Measurements from ENCODE around the gene SLFN11.
A peak's percentile ranks its signal among the peaks of the same experiment; 100 is the strongest.
"Not testable (repeated sequence)": the region's sequence is repeated elsewhere in the genome, so short reads cannot be mapped to it uniquely, and the experiment has no call there.

SLFN11 gene, protein sequence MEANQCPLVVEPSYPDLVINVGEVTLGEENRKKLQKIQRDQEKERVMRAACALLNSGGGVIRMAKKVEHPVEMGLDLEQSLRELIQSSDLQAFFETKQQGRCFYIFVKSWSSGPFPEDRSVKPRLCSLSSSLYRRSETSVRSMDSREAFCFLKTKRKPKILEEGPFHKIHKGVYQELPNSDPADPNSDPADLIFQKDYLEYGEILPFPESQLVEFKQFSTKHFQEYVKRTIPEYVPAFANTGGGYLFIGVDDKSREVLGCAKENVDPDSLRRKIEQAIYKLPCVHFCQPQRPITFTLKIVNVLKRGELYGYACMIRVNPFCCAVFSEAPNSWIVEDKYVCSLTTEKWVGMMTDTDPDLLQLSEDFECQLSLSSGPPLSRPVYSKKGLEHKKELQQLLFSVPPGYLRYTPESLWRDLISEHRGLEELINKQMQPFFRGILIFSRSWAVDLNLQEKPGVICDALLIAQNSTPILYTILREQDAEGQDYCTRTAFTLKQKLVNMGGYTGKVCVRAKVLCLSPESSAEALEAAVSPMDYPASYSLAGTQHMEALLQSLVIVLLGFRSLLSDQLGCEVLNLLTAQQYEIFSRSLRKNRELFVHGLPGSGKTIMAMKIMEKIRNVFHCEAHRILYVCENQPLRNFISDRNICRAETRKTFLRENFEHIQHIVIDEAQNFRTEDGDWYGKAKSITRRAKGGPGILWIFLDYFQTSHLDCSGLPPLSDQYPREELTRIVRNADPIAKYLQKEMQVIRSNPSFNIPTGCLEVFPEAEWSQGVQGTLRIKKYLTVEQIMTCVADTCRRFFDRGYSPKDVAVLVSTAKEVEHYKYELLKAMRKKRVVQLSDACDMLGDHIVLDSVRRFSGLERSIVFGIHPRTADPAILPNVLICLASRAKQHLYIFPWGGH

DNA sequence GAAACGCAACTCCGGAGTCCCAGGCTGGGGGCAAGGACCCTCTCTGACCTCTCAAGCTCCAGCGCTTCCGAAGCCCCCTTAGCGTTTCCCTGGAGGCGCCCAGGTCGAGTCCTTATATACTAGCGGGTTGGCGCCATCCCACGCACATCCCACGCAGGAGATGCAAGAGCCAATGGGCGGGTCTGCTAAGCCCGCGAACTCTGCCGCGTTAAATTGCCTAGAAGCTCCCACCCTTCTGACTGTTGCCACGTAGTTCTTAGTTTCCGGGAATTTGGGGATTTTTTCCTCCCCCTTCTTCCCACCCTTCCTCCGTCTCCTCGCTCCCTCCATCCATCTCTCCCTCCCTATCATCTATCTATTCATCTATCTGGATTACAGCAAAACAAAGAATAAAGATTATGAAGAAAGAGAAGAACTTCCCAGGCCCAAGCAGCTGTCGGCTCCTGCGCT, at the start of gene SLFN11:
SLFN11 (minus strand) TSS at position 88 of the 450 bp plus-strand sequence. CDS start 9,814 bp downstream, outside the sequence.
- H3K4me1 ChIP-seq (ENCODE audit: insufficient read depth, low read length): no peaks in the 10 kb centered on the region
- peak within 1 kb of the TSS; percentile 47; the same call in 1 of the 2 replicates for H3K9ac ChIP-seq (ENCODE audit: low read depth, low read length)
- no peaks in the 10 kb centered on the region for H3K36me3 ChIP-seq (ENCODE audit: insufficient read depth, low read length)
- H3K9me3 ChIP-seq (ENCODE audit: control insufficient read depth, insufficient read depth, low read length): no peaks in the 10 kb centered on the region; the same call in 1 of the 2 replicates

DNA sequence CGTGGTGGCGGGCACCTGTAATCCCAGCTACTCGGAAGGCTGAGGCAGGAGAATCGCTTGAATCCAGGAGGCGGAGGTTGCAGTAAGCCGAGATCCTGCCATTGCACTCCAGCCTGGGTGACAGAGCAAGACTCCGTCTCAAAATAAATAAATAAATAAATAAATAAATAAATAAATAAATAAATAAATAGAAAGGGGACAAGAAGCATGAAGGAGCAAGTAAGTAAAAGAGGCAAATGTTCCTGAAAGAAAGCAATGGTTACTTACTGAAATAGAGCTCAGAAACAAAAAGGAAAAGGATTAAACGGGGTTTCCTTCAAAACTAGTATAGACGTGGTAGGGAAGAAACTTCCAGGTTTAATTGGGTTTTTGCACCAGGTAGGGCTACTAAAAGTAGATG, 47.6 kb upstream of the SLFN11 start:
- H3K4me1 ChIP-seq (ENCODE audit: insufficient read depth, low read length); H3K9ac ChIP-seq (ENCODE audit: low read depth, low read length): not testable (repeated sequence)
- H3K36me3 ChIP-seq (ENCODE audit: insufficient read depth, low read length): peaks cover 14% of the 10 kb centered on the region; the same call in 1 of the 2 replicates

DNA sequence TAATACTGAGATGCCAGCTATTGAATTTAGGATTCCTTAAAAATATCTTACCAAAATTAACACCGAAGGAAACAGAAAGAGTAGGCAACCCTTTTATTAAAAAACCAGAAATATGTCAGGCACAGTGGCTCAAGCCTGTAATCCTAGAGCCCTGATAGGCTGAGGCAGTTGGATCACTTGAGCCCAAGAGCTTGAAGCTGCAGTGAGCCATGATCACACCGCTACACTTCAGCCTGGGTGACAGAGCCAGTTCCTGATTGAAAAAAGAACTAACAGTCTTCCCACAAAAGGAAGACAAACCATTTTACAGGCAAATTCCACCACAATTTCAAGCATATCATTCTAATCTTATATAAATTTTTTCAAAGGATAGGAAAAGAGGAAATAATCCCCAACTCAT, 43.2 kb upstream of the SLFN11 start:
- no peaks in the 10 kb centered on the region for H3K9me3 ChIP-seq (ENCODE audit: control insufficient read depth, insufficient read depth, low read length)
- no peak overlapping the region for H3K9ac ChIP-seq (ENCODE audit: low read depth, low read length)
- H3K4me1 ChIP-seq (ENCODE audit: insufficient read depth, low read length): no peaks in the 10 kb centered on the region
- H3K36me3 ChIP-seq (ENCODE audit: insufficient read depth, low read length): peaks cover 20% of the 10 kb centered on the region

More for the DNA sequence above, 47.6 kb upstream of the SLFN11 start:
- H3K9me3 ChIP-seq (ENCODE audit: control insufficient read depth, insufficient read depth, low read length): not testable (repeated sequence)

DNA sequence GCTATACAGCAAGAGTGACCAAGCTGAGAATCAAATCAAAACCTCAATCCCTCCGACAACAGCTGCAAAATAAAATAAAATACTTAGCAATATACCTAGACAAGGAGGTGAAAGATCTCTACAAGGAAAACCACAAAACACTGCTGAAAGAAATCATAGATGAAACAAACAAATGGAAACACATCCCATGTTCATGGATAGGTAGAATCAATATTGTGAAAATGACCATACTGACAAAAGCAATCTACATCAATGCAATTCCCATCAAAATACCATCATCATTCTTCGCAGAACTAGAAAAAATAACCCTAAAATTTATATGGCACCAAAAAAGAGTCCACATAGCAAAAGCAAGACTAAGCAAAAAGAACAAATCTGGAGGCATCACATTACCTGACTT, 41.3 kb upstream of the SLFN11 start:
- peaks cover 21% of the 10 kb centered on the region for H3K36me3 ChIP-seq (ENCODE audit: insufficient read depth, low read length)
- not testable (repeated sequence) for H3K4me1 ChIP-seq (ENCODE audit: insufficient read depth, low read length); H3K9me3 ChIP-seq (ENCODE audit: control insufficient read depth, insufficient read depth, low read length); H3K9ac ChIP-seq (ENCODE audit: low read depth, low read length)

DNA sequence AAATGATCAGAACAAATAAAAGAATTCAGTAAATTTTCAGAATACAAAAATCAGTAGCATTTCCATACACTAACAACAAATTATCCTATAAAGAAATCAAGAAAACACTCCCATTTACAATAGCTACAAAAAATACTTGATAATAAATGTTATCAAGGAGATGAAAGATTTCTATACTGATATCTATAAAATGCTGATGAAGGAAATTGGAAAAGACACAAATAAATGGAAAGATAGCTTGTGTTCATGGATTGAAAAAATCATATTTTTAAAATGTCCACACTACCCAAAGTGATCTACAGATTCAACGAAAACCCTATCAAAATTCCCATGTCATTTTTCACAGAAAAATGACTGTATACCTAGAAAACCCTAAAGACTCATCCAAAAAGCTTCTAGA, 40.8 kb upstream of the SLFN11 start:
- Histone ChIP-seq H3K9me3 (ENCODE audit: control insufficient read depth, insufficient read depth, low read length) (no peaks in the 10 kb centered on the region), H3K4me1 (ENCODE audit: insufficient read depth, low read length) (no peaks in the 10 kb centered on the region)

DNA sequence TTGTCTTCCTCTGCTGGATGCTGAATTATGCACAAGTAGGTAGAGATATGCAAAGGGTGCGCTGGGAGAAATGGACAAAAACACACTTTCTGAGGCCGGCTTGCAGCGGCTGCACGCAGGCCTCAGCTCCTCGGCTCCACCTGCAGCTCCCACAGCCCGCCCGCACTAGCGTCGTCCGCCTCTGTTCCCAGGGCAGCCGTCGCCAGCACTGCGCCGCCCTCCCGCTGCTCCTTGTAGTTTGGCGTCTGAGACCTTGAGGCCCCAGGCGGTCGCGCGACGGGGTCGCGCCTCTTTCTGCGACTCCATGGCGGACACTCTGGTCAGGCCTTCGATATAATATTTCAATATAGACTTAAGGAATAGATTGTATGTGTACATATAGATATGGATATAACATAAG, 34.1 kb upstream of the SLFN11 start:
- Histone ChIP-seq H3K9me3 (ENCODE audit: control insufficient read depth, insufficient read depth, low read length) (peaks cover 2% of the 10 kb centered on the region; the same call in 1 of the 2 replicates), H3K36me3 (ENCODE audit: insufficient read depth, low read length) (peaks cover 23% of the 10 kb centered on the region), H3K9ac (ENCODE audit: low read depth, low read length) (no peak overlapping the region), H3K4me1 (ENCODE audit: insufficient read depth, low read length) (no peaks in the 10 kb centered on the region)

More for the DNA sequence above, 40.8 kb upstream of the SLFN11 start:
- H3K9ac ChIP-seq (ENCODE audit: low read depth, low read length): no peak overlapping the region
- H3K36me3 ChIP-seq (ENCODE audit: insufficient read depth, low read length): peaks cover 24% of the 10 kb centered on the region

DNA sequence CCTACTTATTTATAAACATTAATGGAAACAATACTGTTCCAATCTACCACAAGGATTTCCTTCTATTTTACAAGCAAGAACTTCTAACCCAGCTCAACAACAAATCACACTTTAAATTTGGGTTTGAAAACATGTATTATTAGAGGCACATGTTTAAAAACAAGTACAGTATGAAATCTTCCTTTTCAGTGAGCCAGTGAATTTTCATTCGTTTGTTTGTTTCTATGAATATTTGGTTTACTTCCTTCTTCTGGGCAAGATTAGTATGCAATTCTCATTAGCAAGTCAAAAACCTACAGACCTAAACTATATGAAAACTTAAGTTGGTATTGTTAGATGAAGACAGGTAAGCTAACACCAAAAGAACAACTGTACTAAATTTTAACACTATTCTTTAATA, 33.1 kb upstream of the SLFN11 start:
- Histone ChIP-seq H3K9me3 (ENCODE audit: control insufficient read depth, insufficient read depth, low read length) (peaks cover 2% of the 10 kb centered on the region; the same call in 1 of the 2 replicates), H3K9ac (ENCODE audit: low read depth, low read length) (no peak overlapping the region), H3K36me3 (ENCODE audit: insufficient read depth, low read length) (peaks cover 19% of the 10 kb centered on the region), H3K4me1 (ENCODE audit: insufficient read depth, low read length) (no peaks in the 10 kb centered on the region)

DNA sequence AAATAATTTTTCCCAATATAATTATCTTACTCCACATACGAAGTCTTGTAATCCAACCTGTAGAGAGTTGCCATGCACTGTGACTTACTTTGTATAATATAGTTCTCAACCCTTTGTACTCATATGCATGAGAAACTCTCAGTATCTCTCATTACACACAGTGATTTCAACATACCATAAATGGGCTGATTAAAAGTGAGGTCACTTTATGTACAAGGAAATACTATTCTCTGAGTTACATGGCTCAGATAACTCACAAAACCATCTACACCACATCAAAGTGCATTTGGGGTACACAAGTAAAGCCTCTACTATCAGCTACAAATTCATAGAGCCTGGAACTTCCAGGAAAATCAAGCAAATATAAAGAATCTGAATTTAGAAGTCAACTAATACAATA, 30.9 kb upstream of the SLFN11 start:
- H3K36me3 ChIP-seq (ENCODE audit: insufficient read depth, low read length): peaks cover 12% of the 10 kb centered on the region
- no peak overlapping the region for H3K9ac ChIP-seq (ENCODE audit: low read depth, low read length)
- no peaks in the 10 kb centered on the region for H3K4me1 ChIP-seq (ENCODE audit: insufficient read depth, low read length)
- peaks cover 2% of the 10 kb centered on the region; the same call in 1 of the 2 replicates for H3K9me3 ChIP-seq (ENCODE audit: control insufficient read depth, insufficient read depth, low read length)

DNA sequence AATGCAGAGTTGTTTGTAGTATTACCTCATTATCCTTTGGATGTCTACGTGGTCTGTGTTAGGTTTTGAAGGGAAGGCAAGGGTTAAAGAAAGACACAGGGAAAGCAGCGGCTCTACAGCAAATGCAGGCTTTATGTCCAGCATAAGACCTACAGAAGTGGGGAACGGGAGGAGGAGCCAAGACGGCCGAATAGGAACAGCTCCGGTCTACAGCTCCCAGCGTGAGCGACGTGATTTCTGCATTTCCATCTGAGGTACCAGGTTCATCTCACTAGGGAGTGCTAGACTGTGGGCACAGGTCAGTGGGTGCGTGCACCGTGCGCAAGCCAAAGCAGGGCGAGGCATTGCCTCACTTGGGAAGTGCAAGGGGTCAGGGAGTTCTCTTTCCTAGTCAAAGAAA, 20.4 kb upstream of the SLFN11 start:
- H3K9me3 ChIP-seq (ENCODE audit: control insufficient read depth, insufficient read depth, low read length); H3K9ac ChIP-seq (ENCODE audit: low read depth, low read length); H3K36me3 ChIP-seq (ENCODE audit: insufficient read depth, low read length); H3K4me1 ChIP-seq (ENCODE audit: insufficient read depth, low read length): not testable (repeated sequence)

DNA sequence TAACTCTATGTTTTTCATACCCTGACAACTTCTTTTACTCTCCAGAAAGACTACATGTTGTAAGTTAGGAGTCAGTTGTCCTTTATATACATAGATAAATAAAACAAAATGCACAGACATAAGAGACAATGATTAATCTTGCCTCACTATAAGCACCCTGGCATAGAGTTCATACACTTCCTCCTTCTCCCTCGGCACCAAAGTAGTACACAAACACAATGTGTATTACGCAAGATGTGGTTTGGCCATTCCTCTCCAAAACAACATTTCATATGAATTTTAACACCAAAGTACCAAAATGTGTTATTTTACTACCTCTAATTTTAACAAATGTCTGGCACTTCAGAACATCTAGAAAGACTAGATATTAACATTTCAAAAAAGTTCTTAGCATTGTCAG, 17.2 kb upstream of the SLFN11 start:
- Histone ChIP-seq H3K36me3 (ENCODE audit: insufficient read depth, low read length) (no peaks in the 10 kb centered on the region), H3K9me3 (ENCODE audit: control insufficient read depth, insufficient read depth, low read length) (no peaks in the 10 kb centered on the region; the same call in 1 of the 2 replicates), H3K4me1 (ENCODE audit: insufficient read depth, low read length) (no peaks in the 10 kb centered on the region), H3K9ac (ENCODE audit: low read depth, low read length) (no peak overlapping the region)

DNA sequence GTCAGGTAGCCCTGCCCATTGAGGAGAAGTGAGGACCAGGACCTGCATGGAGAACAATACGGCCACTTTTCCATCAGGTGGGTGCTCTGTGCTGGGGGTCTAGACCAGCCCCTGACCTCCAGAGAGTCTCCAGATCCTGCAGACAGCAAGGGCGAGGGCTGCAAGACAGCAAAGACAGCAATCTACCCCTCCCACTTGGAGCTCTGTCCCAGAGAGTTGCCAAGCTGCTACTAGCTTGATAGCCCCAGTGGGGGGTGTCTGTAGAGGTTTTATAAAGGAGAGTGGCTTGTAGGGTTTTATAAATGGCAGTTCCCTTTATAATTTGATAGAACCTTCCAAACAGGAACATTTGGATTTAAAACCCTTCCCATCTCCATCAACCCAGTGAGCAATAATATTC, 16.7 kb upstream of the SLFN11 start:
- Histone ChIP-seq H3K9me3 (ENCODE audit: control insufficient read depth, insufficient read depth, low read length) (no peaks in the 10 kb centered on the region; the same call in 1 of the 2 replicates), H3K36me3 (ENCODE audit: insufficient read depth, low read length) (no peaks in the 10 kb centered on the region), H3K9ac (ENCODE audit: low read depth, low read length) (no peak overlapping the region), H3K4me1 (ENCODE audit: insufficient read depth, low read length) (no peaks in the 10 kb centered on the region)

DNA sequence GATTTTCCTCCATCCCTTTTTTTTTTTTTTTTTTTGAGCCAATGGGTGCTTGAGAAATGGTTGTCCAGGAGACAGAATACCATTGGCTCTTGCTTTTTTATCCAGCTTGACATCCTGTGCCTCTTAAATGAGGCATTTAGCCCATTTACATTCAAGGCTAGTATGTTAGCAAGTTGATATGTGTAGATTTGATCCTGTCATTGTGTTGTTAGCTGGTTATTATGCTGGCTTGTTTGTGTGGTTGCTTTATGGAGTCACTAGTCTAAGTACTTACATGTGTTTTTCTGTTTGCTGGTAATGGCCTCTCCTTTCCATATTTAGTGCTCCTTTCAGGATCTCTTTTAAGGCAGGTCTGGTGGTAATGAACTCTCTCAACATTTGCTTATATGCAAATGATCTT, 14.1 kb upstream of the SLFN11 start:
- Histone ChIP-seq H3K9me3 (ENCODE audit: control insufficient read depth, insufficient read depth, low read length) (peaks cover 3% of the 10 kb centered on the region; the same call in 1 of the 2 replicates), H3K36me3 (ENCODE audit: insufficient read depth, low read length) (no peaks in the 10 kb centered on the region), H3K4me1 (ENCODE audit: insufficient read depth, low read length) (no peaks in the 10 kb centered on the region), H3K9ac (ENCODE audit: low read depth, low read length) (no peak overlapping the region)

DNA sequence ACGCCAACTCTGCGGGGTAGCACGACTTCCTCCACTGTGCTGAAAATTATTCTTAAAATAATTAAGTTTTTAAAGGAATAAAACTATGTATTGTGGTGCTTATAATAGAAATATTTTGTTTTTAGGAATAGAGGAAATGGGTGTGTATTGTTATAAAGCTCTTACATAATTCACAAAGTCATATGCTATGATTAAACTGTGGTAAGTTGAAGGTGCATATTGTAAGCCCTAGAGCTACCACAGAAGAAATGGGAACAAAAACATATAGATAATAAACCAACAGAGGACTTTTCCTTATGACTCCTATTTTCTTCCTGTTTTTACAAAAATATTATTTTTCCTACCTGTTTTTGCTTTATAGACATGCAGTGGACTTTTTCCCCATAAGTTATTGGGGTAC, 4.3 kb upstream of the SLFN11 start:
- H3K9ac ChIP-seq (ENCODE audit: low read depth, low read length): no peak overlapping the region
- H3K9me3 ChIP-seq (ENCODE audit: control insufficient read depth, insufficient read depth, low read length): no peaks in the 10 kb centered on the region
- no peaks in the 10 kb centered on the region for H3K36me3 ChIP-seq (ENCODE audit: insufficient read depth, low read length)
- no peaks in the 10 kb centered on the region for H3K4me1 ChIP-seq (ENCODE audit: insufficient read depth, low read length)

DNA sequence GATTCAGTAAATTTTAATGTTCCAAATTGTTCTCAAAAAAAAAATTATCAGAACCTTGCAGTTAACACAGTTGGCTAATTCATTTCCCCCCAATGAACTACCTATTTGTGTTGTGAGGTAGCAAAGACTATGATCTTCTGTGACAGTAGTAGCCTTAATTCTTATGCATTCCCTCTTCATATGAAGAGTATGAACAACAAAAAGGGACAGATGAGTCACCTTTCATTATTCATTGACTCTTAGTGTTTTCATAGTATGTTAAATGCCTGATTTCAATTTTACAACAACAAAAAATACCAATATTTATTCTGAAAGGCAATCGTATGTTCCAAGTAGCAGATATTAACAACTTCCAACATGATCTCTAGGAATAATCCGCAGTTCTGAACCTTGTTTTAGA, 3.6 kb upstream of the SLFN11 start:
- Histone ChIP-seq H3K4me1 (ENCODE audit: insufficient read depth, low read length) (no peaks in the 10 kb centered on the region), H3K9ac (ENCODE audit: low read depth, low read length) (no peak overlapping the region), H3K9me3 (ENCODE audit: control insufficient read depth, insufficient read depth, low read length) (no peaks in the 10 kb centered on the region), H3K36me3 (ENCODE audit: insufficient read depth, low read length) (no peaks in the 10 kb centered on the region)
